GM18870 (cell line): ENCODE measurements around the gene TRAPPC1.

Experiments
- ATAC-seq: cut with Tn5 transposase; IDR thresholded peaks from one replicate; pipeline ENCODE4 v1.9.1; 2021; ENCODE audit warnings: moderate library complexity; ENCODE audit not compliant: unreplicated experiment

Gene TRAPPC1

DNA sequence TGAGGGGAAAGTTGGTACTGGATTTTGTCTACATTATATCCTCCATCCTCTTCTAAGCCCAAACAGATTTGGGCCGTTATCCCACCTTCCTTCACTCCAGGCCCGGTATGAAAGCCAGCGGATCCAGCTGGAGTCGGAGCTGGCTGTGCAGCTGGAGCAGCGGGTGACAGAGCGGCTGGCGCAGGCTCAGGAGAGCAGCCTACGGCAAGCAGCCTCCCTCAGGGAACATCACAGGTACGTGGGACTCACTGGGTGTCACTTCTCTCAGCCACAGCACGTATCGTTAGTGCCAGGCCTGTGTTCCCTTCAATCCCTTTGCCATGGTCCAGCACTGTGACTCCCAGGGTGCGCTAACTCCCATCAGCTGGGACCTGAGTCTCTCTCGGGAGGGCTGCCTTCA is 11.5 kb upstream of the TRAPPC1 start:
- ATAC-seq: no peak

DNA sequence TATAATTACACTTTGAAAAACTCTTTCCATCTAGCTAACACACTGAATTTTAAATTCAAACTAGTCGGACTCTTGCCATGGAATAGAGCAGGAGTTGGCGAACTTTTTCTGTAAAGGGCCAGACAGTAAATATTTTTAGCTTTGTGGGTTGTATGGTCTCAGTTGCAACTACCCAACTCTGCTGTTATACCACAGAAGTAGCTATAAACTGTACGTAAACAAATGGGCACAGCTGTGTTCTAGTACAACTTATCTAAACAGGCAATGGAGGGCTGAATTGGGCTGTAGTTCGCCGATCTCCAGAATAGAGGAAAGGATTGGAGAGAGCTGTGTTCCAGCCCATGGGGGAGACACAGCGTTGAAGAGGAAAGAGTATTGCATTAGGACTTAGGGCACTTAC is 9.0 kb upstream of the TRAPPC1 start:
- no peak for ATAC-seq

DNA sequence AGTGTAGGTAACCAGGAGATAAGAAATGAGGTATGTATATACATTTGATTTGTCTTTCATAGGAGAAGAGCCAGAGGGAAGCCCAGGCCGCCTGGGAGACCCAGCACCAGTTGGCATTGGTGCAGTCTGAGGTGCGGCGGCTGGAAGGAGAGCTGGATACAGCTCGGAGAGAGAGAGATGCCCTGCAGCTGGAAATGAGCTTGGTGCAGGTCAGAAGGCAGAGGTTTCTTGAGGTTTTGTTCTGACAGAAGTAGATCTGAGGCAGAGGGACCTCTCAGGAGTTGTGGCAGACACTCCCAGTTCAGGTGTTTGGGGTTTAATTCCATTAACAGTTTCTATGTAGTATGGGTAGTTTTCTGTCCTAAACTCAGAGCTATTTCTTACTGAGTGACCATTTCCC is 8.3 kb upstream of the TRAPPC1 start:
- ATAC-seq: no peak

DNA sequence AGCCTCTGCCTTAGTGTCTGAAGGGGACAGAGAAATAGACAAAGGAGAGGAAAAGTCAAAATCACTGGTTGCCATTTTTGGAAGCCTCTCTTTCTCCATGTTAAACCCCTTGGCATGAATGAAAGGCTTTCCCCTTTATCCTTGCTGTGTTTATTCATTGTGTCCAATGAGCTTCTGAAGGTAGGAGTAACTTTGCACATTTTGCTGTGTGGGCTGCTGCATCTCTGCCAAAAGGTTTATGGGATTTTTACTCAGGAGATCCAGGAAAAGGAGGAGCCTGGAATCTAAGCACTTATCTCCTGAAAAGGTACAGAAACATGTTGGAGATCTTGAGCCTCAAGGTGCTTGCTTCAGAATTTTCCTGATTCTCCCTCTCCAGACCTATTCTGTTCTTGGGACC is 4.1 kb upstream of the TRAPPC1 start:
- no peak for ATAC-seq

DNA sequence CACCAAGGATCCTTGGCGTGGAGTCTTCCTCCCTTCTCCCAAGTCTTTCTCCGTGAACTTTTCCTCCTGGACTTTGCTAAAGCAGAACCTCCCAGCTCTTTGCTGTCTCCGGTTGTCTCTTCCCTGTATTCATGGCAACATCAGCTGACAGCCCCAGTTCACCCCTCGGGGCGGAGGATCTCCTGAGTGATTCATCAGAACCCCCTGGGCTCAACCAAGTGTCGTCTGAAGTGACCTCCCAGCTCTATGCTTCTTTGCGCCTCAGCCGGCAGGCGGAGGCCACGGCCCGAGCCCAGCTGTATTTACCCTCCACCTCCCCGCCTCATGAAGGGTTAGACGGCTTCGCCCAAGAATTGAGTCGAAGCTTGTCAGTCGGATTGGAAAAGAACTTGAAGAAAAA is 1.2 kb upstream of the TRAPPC1 start:
- no peak for ATAC-seq

DNA sequence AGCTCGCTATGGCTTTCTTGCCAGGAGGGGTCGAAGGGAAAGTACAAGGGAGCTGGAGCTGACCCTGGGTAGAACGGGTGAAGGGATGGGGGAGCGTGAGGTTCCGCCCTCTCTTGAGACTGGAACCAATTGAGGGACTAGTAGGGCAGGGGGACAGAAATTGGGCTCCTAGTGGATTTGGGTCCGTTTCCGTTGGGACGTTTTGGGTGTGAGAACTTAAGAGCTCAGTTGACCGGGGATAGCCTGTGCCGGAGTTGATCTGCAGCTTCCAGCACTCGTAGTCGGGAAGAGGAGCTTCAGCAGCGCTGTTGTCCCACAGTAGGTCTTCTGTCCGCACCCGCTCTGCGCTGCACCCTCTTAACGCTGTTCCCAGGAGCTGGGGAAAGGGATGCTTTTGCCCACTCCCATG is 741 bp upstream of the TRAPPC1 start:
- no peak for ATAC-seq

DNA sequence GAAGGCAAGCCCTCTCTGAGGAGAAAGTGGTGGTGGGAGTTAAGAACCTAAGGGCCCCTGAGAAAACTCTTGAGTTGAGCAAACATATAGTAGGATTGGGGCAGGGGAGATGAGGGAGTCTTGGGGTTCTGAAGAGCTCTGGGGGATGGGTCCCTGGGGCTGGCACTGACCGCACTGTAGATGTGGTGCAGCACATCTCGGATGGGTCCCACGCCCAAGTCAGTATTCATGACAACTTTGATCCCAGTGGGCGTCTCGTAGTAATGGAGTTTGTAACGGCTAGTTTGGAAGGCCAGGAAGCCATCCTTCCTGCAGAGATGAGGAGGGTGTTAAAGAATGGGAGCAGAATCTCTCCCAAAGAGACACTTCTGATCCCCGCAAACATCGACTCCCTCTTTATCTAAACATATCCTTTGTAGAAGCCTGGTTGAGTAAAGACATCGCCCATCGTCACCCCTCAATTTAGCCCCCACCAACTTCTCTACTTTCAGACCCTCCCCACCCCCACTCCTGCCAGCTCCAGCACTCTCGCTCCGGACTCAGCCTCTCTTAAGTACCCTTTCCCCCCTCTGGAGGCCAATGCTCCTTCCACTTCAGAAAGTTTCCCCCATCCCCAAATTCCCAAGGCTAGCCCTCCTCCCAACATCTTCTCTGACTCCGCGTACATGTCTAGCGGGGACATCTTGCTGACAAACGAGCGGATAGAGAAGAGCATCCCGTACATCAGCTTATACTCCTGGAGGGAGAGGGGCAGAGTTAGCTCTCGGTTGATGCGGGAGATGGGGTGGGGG is 710 bp downstream of the TRAPPC1 start:
- ATAC-seq: no peak

DNA sequence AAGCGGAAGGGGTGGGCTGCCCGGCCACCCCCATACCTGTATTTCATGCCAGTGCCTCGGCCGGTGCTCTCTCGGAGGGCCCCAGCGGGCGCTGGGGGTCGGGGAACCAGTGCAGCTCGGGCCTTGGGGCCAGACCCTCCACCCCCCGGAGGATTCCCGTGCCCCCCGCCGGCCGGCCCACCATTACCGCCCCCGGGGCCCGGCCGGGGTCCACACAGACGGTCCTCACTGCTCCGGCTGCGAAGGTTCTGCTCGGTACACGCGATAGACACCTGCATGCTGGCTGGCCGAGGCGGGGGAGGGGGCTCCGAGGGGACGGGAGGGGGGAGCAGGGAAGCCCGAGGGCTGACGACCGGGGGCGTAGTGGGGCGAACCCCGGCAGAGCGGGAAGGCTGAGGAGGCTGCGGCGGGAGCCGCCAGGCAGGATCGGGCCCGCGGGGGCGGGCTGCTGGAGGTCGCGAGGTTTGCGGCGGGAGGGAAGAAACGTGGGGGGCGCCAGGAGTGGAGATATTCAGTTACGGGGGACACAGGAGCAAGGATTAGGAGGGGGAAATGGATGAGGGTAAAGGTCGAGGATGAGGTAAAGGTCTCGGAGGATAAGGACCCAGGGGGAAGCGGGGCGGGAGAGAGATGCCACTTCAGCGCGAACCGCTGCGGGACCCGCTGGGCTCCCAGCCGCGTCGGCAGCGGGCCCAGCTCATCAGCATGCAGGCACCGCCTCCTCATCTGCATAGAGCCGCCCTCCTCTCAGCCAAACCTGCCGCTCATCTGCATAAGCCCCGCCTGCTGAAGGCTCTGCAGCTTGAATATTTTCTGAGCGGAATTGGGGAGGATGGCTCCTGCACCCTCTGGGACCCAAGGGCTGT is 2.4 kb downstream of the TRAPPC1 start, which contains the start of gene KCNAB3:
TSS of gene KCNAB3 (minus strand) at position 699 of the 866 bp plus-strand sequence. CDS start at position 278, 421 bp downstream.
- ATAC-seq: no peak

DNA sequence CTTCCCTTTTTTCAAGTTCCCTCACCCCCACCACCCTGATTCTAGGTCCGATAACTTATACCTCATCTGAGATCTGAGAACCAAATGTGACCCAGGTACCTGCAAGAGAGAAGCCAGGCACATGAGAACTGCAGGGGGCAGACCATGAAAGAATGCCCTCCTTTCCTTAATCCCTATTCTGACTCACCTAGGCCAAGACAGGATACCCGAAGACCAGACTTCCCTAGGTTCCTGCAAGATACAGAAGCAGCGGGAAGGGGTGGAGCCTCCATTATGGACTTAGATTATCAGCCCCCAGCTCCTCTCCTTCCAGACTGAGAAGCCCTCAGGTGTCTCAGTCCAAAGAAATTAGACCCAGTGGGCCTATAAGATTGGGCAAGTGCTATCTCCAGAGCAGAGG is 4.2 kb downstream of the TRAPPC1 start:
- no peak for ATAC-seq

DNA sequence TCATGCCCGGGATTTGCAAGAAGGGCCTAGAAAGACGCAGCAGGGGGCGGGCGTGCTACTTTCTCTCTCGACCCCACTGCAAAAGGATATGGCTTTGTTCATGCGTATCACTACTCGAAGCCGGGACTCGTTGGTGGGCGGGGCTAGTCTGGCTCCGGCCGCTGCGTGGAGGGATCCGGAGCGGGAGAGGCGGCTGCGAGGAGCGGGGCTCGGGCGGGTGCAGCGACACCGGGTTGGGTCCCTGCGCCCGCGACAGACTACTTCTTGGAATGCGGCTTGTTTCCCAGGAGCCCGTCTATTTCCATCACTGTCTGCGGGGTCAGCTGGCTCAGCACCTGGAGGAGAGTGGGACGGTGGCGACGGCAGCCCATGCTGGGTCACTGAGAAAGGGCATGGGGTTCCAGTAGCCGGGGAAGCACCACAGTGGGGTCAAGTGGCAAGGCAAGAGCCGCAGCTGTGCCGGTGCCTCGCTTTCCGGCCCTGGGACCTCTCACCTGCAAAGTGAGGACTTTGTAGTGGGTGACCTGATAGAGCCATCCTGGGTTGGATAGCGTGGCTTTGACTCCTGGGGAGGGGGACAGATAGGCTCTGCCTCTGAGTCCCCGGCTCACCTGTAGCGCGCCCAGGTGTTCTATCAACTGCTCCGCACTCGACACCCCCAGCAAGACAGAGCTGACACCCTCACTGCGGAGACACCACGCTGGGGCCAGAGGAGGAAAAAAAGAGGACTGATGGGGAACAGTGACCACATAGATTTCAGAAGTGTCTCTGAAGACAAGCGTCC is 8.7 kb downstream of the TRAPPC1 start:
- ATAC-seq: no peak

DNA sequence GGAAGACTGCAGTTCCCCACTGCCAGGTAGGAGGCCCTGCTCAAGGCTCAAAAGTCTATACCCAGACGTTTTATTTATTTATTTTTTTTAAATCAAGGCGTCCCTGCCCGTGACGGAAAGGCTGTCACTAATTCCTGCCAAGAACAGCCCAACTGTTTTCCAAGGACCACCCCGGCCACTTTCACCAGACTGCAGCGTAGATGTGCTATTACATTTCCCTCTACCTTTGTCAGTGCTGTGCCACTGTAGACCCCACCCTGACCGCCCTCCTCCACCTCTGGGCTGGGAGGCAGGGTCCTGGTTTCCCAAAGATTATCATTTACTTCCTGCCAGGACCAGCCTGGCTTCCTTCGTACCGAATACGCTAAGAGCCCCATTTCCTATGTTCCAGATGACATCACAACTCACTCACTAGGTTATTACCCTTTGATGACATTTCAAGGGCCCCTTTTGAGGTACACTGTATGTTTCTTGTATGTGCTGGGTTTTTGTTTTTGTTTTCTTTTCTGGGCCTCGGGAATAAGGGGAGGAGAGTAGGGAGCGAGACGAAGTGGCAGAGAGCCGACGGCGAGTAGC is 9.4 kb downstream of the TRAPPC1 start:
- ATAC-seq: no peak

DNA sequence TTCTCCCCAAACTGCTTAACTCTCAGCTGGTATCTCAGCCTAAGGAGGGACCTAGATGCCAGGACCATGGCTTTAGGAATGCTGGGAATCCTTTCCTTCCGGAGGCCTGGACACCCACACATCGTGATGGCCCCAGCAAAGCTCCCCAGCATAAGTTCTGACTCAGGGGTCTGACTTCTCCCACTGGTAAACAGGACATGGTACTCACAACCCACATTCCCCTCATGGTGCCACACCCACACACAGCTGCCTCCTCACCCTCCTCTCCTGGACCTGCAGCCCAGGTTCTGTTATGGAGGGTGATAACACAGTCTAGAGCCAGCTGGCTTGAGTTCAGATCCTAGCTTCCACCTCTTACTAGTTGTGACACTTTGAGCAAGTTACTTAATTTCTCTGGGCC is 14.9 kb downstream of the TRAPPC1 start:
- no peak for ATAC-seq

DNA sequence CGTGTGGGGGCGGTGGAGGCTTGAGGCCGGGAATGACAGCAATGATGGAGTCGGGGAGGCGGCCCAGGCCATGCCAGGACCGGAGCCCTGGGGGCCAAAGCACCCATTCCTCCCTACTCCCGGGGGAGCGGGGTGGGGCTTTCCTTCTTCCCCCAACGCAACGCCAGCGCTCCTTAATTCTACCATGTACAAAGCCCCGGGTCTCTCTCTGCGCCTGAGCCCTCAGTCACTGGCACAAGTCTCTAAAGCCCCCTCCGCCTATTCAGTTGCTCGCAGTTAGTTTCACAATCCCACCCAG is 15.4 kb downstream of the TRAPPC1 start:
- no peak for ATAC-seq

DNA sequence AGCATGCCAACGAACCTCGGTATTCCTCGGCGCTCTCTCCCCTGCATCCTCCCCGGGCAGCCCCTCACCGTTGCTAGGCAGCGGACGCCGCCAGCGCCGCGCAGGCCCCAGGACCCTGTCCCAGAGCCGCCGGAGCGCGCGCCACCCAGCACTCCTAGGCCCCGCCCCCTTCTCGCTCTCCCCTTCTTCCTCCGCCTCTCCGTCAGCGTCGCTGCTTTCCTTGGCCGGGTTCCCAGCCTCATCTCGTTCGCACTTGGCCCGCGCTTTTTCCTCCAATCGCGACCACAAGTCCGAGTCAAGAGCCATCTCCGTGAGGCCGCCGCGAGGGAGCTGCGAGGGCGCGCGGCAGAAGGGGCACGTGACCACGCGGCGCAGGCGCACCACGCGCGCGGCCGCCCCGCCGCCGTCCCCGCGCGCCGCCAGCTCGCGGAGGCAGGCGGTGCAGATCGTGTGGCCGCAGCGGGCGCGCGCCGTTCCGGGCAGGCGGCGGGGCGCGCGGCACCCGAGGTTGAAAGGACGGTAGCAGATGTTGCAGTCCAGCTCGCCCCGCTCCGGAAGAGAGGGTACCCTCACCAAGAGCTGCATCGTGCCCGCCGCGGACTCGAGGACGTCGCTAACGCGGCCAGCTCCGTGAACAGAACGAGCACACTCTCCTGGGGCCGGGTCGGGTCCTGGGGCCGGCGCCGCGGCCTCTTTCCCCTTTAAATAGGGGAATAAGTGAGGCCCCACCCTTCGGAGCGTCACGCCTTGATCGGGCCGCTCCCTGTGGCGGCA is 15.9 kb downstream of the TRAPPC1 start, which contains the start of gene RNF227:
TSS of gene RNF227 (minus strand) at position 679 of the 774 bp plus-strand sequence. CDS start at position 585, 94 bp downstream.
- no peak for ATAC-seq

DNA sequence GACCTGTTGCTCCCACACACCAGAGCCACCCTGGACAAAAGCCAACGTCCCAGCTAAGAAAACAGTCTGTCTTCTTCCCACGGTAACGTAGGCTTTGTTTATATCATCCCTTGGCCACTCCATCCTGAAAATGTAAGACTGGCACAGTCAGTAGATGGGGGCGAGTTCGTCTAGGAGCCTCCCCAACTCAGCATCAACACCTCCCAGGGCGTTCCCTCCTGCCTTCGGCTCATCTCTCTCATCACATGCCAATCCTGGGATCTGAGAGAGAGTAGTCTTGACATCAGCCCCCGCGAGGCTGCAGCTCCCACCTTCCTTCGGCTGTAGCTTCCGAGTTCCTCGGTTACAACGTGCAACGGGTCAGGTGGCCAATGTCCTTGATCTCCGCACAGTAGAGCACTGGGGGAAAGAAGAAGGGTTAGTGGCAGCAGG is 16.6 kb downstream of the TRAPPC1 start:
- ATAC-seq: no peak

DNA sequence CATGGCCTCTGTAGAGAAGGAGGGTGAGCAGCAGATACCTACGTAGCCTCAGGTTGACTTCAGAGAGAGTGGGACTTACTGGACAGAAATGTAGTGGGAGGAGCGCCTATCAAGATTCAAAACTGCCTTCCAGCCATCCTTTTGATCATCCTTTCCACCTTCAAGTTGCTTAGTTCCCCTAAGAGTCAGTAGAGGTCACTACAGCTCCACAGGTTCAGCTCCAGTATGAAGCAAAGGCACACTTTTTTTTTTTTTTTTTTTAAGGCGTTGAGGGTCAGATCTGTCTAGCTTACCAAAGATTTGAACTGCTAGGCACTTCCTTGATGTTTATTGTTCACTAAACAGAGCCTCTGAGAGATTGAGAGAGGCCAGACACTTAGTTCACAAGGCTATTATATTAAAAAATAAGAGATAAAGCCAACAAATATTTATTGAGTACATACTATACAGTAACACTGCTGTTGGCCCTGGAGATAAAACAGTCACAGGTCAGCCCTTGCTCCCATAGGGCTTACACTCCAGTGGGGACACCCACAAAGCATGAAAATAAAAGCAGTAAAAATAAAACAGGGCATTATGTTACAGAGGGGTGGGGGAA is 18.7 kb downstream of the TRAPPC1 start:
- ATAC-seq: no peak

DNA sequence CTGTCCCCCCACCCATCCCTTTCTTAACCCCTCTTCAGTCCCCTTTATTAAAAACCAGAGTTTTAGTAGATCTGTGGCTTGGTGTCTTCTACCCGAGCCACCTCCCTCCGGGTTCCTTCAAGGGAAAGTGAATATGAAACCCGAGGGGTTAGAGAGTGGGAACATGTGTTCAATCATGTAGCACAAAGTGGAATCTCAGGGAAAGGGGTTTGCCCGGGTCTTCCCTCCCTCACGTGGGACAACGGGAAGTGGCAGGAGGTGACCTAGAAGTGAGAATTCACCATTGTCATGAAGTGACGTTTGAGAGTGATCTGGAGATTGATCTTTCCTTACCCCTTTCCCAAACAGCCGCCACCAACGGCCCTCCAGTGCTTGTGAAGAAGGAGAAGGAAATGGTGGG is 20.6 kb downstream of the TRAPPC1 start:
- ATAC-seq: no peak

DNA sequence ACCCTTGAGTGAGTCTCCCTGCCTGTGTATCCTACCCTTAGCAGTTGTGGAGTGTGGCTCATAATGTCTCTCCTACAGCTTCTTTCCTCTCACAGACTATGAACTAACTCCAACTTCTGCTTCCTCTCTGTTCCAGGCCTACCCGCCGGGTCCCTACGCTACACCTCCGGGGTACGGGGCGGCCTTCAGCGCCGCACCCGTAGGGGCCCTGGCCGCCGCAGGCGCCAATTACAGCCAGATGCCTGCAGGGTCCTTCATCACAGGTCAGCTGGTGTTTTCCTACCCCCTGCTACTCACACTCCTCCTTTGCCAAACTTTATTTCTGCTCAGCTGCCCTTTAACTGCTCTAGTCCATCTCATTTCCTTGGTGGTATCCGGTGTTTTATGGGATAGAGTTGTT is 21.0 kb downstream of the TRAPPC1 start:
- ATAC-seq: no peak

DNA sequence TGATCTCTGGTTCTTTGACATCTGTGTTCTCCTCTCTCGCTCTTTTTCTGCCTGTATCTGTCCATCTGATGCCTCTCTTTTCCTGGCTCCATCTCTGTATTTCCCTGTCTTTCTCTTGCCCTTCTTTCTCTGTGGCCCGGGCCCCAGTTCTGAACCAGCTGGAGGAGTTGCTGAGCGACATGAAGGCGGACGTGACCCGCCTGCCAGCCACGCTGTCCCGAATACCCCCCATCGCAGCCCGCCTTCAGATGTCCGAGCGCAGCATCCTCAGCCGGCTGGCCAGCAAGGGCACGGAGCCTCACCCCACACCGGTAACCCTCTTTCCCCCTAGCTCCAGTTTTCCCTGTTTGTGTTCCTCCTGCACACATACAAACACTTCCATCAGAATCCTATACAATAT is 21.5 kb downstream of the TRAPPC1 start:
- ATAC-seq: no peak

DNA sequence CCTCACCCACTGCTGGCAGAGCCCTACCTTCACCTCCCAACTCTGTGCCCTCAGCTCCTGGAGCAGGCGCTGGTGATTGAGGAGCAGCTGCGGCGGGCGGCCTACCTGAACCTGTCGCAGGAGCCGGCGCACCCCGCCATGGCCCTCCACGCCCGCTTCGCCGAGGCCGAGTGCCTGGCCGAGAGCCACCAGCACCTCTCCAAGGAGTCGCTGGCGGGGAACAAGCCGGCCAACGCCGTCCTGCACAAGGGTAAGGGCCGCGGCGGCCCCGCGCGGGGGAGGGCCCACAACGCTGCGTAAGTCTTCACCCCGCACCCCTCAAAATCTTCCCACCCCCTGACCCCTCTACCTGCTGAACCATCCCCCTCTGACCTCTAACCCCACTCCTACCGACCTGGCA is 22.7 kb downstream of the TRAPPC1 start:
- no peak for ATAC-seq
